SK-N-MC (cell line): Measurements from ENCODE around the gene CAPN12.

Experiments used
- EZH2 ChIP-seq: fragments of 200-600 bp; sonication (generic); IDR thresholded peaks from one replicate; pipeline ENCODE4 v1.6.1; 2017; ENCODE audit warnings: antibody characterized with exemption
- FOXP2 ChIP-seq: optimal IDR thresholded peaks from 2 replicates; pipeline ENCODE3; 2011; ENCODE audit warnings: mild to moderate bottlenecking, moderate library complexity; ENCODE audit not compliant: insufficient read depth; ENCODE audit errors: extremely low read length, control extremely low read depth
- POLR2AphosphoS5 ChIP-seq: IDR thresholded peaks from 2 replicates; pipeline ENCODE4 v1.6.1; 2012; ENCODE audit warnings: mild to moderate bottlenecking, low read depth, low read length, borderline replicate concordance

GRCh38 chr19:38687837-38688378, 56.4 kb downstream of the CAPN12 start:
- no peak for TF ChIP-seq EZH2
- no peak for TF ChIP-seq POLR2AphosphoS5
- no peak for TF ChIP-seq FOXP2
